D721Med (cell line): ENCODE measurements around the gene PSMD4.
A peak's percentile ranks its signal among the peaks of the same experiment; 100 is the strongest.

Source experiments
- DNase-seq: peaks from one replicate; pipeline ENCODE4 v3.0.0; 2011; ENCODE audit warnings: low spot score; ENCODE audit not compliant: insufficient read length
- FAIRE-seq: peaks from 2 replicates; lab custom pipeline; 2011; peaks lifted over from hg19 to GRCh38; lab: Jason Lieb, UNC
- TF ChIP-seq, protein P1 (sequence below): IDR thresholded peaks from 2 replicates; pipeline ENCODE4 v1.5.1; 2012; ENCODE audit warnings: mild to moderate bottlenecking, control low read depth; ENCODE audit not compliant: insufficient read depth; ENCODE audit errors: missing control alignments

The PSMD4 gene

GRCh38 chr1:151289080-151289935 is 34.8 kb downstream of the PSMD4 start:
- TF ChIP-seq, protein P1, sequence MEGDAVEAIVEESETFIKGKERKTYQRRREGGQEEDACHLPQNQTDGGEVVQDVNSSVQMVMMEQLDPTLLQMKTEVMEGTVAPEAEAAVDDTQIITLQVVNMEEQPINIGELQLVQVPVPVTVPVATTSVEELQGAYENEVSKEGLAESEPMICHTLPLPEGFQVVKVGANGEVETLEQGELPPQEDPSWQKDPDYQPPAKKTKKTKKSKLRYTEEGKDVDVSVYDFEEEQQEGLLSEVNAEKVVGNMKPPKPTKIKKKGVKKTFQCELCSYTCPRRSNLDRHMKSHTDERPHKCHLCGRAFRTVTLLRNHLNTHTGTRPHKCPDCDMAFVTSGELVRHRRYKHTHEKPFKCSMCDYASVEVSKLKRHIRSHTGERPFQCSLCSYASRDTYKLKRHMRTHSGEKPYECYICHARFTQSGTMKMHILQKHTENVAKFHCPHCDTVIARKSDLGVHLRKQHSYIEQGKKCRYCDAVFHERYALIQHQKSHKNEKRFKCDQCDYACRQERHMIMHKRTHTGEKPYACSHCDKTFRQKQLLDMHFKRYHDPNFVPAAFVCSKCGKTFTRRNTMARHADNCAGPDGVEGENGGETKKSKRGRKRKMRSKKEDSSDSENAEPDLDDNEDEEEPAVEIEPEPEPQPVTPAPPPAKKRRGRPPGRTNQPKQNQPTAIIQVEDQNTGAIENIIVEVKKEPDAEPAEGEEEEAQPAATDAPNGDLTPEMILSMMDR: no peak
- FAIRE-seq (no peak), DNase-seq (no peak)

DNA sequence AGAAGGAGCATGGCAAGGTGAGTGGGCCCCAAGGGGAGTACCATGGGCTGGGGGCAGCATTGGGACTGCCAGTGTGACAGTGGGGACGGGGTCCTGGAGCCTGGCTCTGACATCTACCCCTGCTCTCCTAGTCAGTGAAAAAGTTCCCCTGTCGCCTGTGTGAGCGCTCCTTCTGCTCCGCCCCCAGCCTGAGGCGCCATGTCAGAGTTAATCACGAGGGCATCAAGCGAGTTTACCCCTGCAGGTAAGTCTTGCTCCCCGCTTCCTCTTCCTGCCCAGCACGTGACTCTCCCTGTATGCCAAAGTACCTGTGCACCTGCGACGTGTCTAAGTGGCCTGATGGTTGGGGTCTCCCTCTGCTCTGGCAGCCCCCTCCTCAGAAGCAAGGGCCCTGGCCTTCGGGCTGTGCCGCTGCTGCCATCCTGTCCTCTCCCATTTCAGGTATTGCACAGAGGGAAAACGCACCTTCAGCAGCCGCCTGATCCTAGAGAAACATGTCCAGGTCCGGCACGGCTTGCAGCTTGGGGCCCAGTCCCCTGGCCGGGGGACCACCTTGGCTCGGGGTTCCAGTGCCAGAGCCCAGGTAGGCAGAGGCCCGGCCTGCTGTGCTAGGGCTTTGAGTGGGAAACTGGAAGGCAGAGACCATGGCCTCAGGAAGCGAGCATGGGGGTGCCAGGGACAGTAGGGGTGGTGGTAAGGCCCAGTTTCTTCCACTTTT is 35.6 kb downstream of the PSMD4 start:
- FAIRE-seq (no peak), DNase-seq (no peak)
- TF ChIP-seq, protein P1: no peak

GRCh38 chr1:151290709-151291303 is 36.3 kb downstream of the PSMD4 start:
- no peak for DNase-seq
- TF ChIP-seq, protein P1: no peak
- no peak for FAIRE-seq

DNA sequence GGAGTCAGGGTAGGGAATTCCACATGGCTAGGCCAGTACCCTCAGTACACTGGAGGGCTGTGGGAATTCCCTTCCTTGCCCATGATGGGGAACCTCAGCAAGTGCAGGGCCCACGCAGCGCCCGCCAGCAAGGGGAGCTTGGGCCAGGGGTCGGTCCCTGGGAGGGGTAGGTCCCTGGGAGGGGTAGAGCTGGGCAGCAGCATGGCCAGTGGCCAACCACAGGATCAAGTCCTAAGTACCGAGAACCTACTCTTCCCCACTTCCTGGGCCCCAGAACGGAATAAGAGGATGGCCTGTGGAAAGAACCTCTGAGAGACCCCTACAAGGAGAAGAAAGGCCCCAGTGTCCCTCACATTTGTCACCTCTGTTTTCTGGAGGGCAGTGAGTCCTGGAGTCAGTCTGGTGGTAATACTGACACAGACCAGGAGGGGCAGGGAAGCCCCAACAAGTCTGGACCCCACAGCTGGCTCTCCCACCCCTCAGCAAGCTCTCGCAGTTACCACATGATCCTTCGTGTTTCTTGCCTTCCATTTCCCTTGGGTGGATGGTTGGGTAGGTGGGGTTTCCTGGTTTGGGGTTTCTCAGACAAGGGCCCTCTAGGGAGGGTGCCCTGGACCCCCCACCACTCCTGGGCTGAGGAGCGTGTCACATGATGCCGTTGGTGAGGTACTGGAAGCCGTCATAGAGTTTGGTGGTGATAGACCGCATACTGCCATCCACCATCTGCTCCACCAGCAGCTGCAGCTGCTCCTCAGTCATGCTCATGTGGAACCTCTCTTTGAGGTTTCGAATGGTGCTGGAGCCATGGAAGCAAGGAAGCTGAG is 37.9 kb downstream of the PSMD4 start:
- DNase-seq (peak; percentile 32), FAIRE-seq (no peak)
- TF ChIP-seq, protein P1: no peak

DNA sequence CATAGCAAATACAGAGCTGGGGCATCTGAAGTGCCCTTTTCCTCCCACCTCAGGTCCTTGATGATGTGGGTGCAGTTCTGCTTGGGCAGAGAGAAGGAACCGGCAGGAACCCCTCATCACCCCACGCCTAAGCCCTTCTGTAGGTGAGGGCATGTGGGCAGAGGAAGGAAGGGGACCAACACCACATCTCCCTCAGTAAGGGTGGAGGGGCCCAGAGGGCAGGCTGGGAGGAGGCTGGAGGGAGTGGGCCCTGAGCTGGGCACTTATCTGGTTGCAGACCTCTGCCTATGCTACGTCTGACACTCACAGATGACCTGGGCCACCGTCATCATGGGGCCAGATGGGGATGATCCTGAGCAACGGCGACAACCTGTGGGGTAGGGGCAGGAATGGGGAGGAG is 38.6 kb downstream of the PSMD4 start:
- FAIRE-seq: no peak

More for the DNA sequence above, 38.6 kb downstream of the PSMD4 start:
- TF ChIP-seq, protein P1: no peak
- no peak for DNase-seq
